HG03159 (cell line): ENCODE data around the gene IFT43.
"Not testable (repeated sequence)": the region's sequence is repeated elsewhere in the genome, so short reads cannot be mapped to it uniquely, and the experiment has no call there.

ENCODE experiments used
- ATAC-seq: cut with Tn5 transposase; IDR thresholded peaks from one replicate; pipeline ENCODE4 v1.9.1; 2021; ENCODE audit warnings: mild to moderate bottlenecking, moderate library complexity; ENCODE audit not compliant: unreplicated experiment

The IFT43 gene

GRCh38 chr14:76009627-76010026 is 24.1 kb downstream of the IFT43 start:
- ATAC-seq = not testable (repeated sequence)

GRCh38 chr14:76011930-76012329 is 26.4 kb downstream of the IFT43 start:
- ATAC-seq = no peak

- ATAC-seq = no peak
These were observed 26.8 kb downstream of the IFT43 start for GRCh38 chr14:76012354-76012753.

GRCh38 chr14:76015191-76015590 is 29.6 kb downstream of the IFT43 start:
- no peak for ATAC-seq

- no peak for ATAC-seq
These were observed 30.1 kb downstream of the IFT43 start for GRCh38 chr14:76015668-76016067.

- no peak for ATAC-seq
These were observed 34.1 kb downstream of the IFT43 start for GRCh38 chr14:76019676-76020075.

GRCh38 chr14:76022991-76023390 is 37.4 kb downstream of the IFT43 start:
- no peak for ATAC-seq

GRCh38 chr14:76023757-76024156 is 38.2 kb downstream of the IFT43 start:
- ATAC-seq = no peak

GRCh38 chr14:76024211-76024907 is 38.8 kb downstream of the IFT43 start:
- no peak for ATAC-seq

- no peak for ATAC-seq
These were observed 49.0 kb downstream of the IFT43 start for GRCh38 chr14:76034566-76034965.

GRCh38 chr14:76040704-76041103 is 55.1 kb downstream of the IFT43 start:
- ATAC-seq = no peak

- no peak for ATAC-seq
These were observed 60.2 kb downstream of the IFT43 start for GRCh38 chr14:76045773-76046172.

GRCh38 chr14:76050250-76050649 is 64.7 kb downstream of the IFT43 start:
- no peak for ATAC-seq

- ATAC-seq = no peak
These were observed 65.3 kb downstream of the IFT43 start for GRCh38 chr14:76050797-76051392.

GRCh38 chr14:76051717-76052465 is 66.3 kb downstream of the IFT43 start:
- no peak for ATAC-seq

- no peak for ATAC-seq
These were observed 68.2 kb downstream of the IFT43 start for GRCh38 chr14:76053572-76054355.

GRCh38 chr14:76055330-76055729 is 69.8 kb downstream of the IFT43 start:
- ATAC-seq = no peak

GRCh38 chr14:76056128-76056527 is 70.6 kb downstream of the IFT43 start:
- ATAC-seq = no peak

- no peak for ATAC-seq
These were observed 72.4 kb downstream of the IFT43 start for GRCh38 chr14:76057914-76058313.

GRCh38 chr14:76063327-76063726 is 77.8 kb downstream of the IFT43 start:
- no peak for ATAC-seq

GRCh38 chr14:76065519-76065918 is 80.0 kb downstream of the IFT43 start:
- no peak for ATAC-seq
